Nephron (organoid): ENCODE data around the gene STEAP1B.
"Not testable (repeated sequence)": the region's sequence is repeated elsewhere in the genome, so short reads cannot be mapped to it uniquely, and the experiment has no call there.

Experiments used
- H3K27ac Mint-ChIP-seq, 3 experiments: 2 replicates each; pipeline ENCODE4 v1.8.0; 2020; ENCODE audit warnings: mixed read lengths in 3 of 3, mild to moderate bottlenecking in 2 of 3, moderate library complexity in 1 of 3
- H3K27me3 Mint-ChIP-seq: 2 replicates; pipeline ENCODE4 v1.8.0; 2021; ENCODE audit warnings: low read depth, mild to moderate bottlenecking, moderate library complexity, mixed read lengths
- H3K36me3 Mint-ChIP-seq: 2 replicates; pipeline ENCODE4 v1.8.0; 2020; ENCODE audit warnings: low read depth, mixed read lengths
- H3K4me1 Mint-ChIP-seq: 2 replicates; pipeline ENCODE4 v1.8.0; 2020; ENCODE audit warnings: mixed read lengths
- H3K4me3 Mint-ChIP-seq, 3 experiments: 2 replicates each; pipeline ENCODE4 v1.8.0; 2020; ENCODE audit warnings: mild to moderate bottlenecking in 3 of 3, mixed read lengths in 3 of 3, moderate library complexity in 2 of 3
- H3K9me3 Mint-ChIP-seq: 2 replicates; pipeline ENCODE4 v1.8.0; 2020; ENCODE audit warnings: mixed read lengths
- TF ChIP-seq, protein P1 (sequence below), 3 experiments: fragments of 200-600 bp; sonication (generic); IDR thresholded peaks; one replicate each; pipeline ENCODE4 v1.5.0; 2021; ENCODE audit warnings: antibody characterized with exemption in 3 of 3; ENCODE audit not compliant: unreplicated experiment in 3 of 3

Gene STEAP1B

GRCh38 chr7:22499888-22500689 is at the start of gene STEAP1B:
Gene STEAP1B (minus strand): TSS chr7:22500188. CDS start chr7:22494855, 5,333 bp downstream.
- H3K27me3 Mint-ChIP-seq = peaks cover 21% of the 10 kb centered on the region
- not testable (repeated sequence) for H3K36me3 Mint-ChIP-seq, H3K9me3 Mint-ChIP-seq
- peak within 1 kb of the TSS; percentile 25 to 87 (median 53) for H3K27ac Mint-ChIP-seq
- H3K4me1 Mint-ChIP-seq = peaks cover 17% of the 10 kb centered on the region
- TF ChIP-seq, protein P1, sequence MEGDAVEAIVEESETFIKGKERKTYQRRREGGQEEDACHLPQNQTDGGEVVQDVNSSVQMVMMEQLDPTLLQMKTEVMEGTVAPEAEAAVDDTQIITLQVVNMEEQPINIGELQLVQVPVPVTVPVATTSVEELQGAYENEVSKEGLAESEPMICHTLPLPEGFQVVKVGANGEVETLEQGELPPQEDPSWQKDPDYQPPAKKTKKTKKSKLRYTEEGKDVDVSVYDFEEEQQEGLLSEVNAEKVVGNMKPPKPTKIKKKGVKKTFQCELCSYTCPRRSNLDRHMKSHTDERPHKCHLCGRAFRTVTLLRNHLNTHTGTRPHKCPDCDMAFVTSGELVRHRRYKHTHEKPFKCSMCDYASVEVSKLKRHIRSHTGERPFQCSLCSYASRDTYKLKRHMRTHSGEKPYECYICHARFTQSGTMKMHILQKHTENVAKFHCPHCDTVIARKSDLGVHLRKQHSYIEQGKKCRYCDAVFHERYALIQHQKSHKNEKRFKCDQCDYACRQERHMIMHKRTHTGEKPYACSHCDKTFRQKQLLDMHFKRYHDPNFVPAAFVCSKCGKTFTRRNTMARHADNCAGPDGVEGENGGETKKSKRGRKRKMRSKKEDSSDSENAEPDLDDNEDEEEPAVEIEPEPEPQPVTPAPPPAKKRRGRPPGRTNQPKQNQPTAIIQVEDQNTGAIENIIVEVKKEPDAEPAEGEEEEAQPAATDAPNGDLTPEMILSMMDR (IDR thresholded peaks at IDR 0.05; ENCODE audit: unreplicated experiment in 3 of 3) = peak; percentile 66 to 67 (median 67)
- H3K4me3 Mint-ChIP-seq = peak within 1 kb of the TSS; percentile 73 to 82 (median 81)

DNA sequence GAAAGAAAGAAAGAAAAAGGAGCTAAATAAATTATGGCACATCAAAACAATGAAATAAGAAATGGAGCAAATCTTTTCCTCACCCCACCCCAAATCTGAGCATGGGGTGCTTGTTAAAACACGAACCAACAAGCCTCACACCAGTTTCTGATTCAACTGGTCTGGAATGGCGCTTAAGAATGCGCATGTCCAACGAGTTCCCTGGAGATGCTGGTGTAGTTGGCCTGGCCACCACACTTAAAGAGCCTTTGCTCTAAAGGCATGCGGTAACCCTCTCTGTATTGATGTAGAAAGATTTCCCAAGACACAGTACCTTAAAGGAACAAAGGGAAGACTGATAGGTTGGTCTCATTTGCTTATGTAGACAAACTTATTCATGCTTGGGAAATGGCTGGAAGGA is 49.1 kb upstream of the STEAP1B start:
- Mint-ChIP-seq H3K9me3 (no peaks in the 10 kb centered on the region), H3K4me3 (peak overlapping the region; percentile 75 to 93 (median 86)), H3K27me3 (peaks cover 56% of the 10 kb centered on the region), H3K4me1 (peaks cover 33% of the 10 kb centered on the region), H3K27ac (no peak overlapping the region), H3K36me3 (no peaks in the 10 kb centered on the region)
- TF ChIP-seq, protein P1 (IDR thresholded peaks at IDR 0.05; ENCODE audit: unreplicated experiment in 3 of 3) = no peak

DNA sequence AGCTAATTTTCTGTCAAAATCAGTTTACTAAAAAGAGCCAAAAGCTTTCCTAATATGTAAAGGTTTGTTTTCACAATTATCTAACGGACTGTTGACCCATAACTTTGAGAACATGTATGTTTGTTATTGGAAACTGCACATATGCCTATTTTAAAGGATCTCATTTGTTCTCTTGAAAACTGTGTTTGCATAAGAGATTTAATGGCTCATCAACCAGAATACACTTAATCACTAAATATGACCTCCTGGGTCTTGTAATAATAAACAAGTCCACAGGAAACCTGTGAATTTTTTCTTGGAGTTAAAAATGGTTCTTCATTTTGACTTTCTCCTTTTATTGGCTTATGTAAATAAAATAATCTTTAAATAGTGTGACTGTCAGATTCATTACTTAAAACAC is 48.3 kb upstream of the STEAP1B start:
- TF ChIP-seq, protein P1 (IDR thresholded peaks at IDR 0.05; ENCODE audit: unreplicated experiment in 3 of 3) = no peak
- Mint-ChIP-seq H3K9me3 (no peaks in the 10 kb centered on the region), H3K4me3 (peak overlapping the region in 1 of 3 experiments; percentile 48), H3K36me3 (no peaks in the 10 kb centered on the region), H3K27ac (no peak overlapping the region), H3K27me3 (peaks cover 54% of the 10 kb centered on the region), H3K4me1 (peaks cover 33% of the 10 kb centered on the region)

DNA sequence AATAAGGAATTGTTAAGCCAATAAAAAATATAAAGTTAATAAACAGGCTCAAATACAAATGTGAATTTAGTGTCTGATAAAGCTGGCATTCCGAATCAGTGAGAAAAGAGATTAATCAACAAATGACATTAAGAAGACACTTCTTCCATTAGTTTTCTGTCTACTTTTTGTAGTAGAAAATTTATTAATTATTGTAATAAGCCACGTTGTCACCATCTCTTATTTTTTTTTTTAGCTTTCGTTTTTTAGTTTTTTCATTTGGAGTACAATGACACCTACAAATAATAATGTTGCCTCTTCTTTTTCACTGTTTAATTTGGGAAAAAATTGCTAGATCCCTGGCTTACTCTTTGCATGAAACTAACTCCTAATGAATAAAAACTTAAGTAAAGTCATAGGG is 46.8 kb upstream of the STEAP1B start:
- H3K9me3 Mint-ChIP-seq = no peaks in the 10 kb centered on the region

DNA sequence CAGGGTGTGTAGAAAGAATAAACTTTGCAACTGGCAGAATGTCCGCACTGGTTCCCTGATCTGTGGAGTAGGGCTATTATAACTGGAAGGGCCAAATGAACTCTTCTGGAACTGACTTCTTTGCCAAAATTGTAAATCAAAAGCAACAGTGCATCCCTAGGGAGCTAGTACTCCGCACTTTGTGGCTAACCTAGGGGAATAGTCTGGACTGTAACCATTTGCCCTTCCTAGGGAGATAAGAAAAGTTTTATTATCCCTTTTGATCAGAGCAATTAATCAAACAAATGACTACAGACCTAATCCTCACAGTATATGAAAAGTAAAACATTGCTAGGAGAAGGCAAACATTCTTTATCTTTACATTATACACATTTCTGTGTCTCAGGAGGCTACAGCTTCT is 45.5 kb upstream of the STEAP1B start:
- TF ChIP-seq, protein P1 (IDR thresholded peaks at IDR 0.05; ENCODE audit: unreplicated experiment in 3 of 3) = no peak
- no peaks in the 10 kb centered on the region for H3K9me3 Mint-ChIP-seq
- no peak overlapping the region for H3K4me3 Mint-ChIP-seq
- peaks cover 22% of the 10 kb centered on the region for H3K4me1 Mint-ChIP-seq
- peak overlapping the region in 2 of 3 experiments; percentile 43 to 80 for H3K27ac Mint-ChIP-seq
- H3K36me3 Mint-ChIP-seq = no peaks in the 10 kb centered on the region
- peaks cover 36% of the 10 kb centered on the region for H3K27me3 Mint-ChIP-seq

More for the DNA sequence above, 46.8 kb upstream of the STEAP1B start:
- Mint-ChIP-seq H3K27ac (no peak overlapping the region), H3K36me3 (no peaks in the 10 kb centered on the region), H3K4me1 (peaks cover 32% of the 10 kb centered on the region), H3K4me3 (no peak overlapping the region), H3K27me3 (peaks cover 46% of the 10 kb centered on the region)
- TF ChIP-seq, protein P1 (IDR thresholded peaks at IDR 0.05; ENCODE audit: unreplicated experiment in 3 of 3) = no peak

GRCh38 chr7:22544245-22544644 is 44.3 kb upstream of the STEAP1B start:
- H3K27me3 Mint-ChIP-seq = peaks cover 23% of the 10 kb centered on the region
- H3K27ac Mint-ChIP-seq = no peak overlapping the region
- TF ChIP-seq, protein P1 (IDR thresholded peaks at IDR 0.05; ENCODE audit: unreplicated experiment in 3 of 3) = no peak
- no peak overlapping the region for H3K4me3 Mint-ChIP-seq
- no peaks in the 10 kb centered on the region for H3K9me3 Mint-ChIP-seq
- H3K36me3 Mint-ChIP-seq = no peaks in the 10 kb centered on the region
- peaks cover 14% of the 10 kb centered on the region for H3K4me1 Mint-ChIP-seq
